Stimulated activated CD4-positive, alpha-beta T cell treated with anti-CD3 and anti-CD28 coated beads, TNF-alpha, amount 100 ng/mL, for 24 hours (primary cell): ENCODE measurements around the gene PRAC1.

Source experiments
- DNase-seq, 3 experiments: peaks; one replicate each; pipeline ENCODE4 v3.0.0-alpha.2; 2020; ENCODE audit warnings: low read depth in 3 of 3

The PRAC1 gene

GRCh38 chr17:48722201-48722907, at the start of gene PRAC1:
PRAC1 (minus strand) TSS chr17:48722518; CDS start chr17:48722392, 126 bp downstream.
- DNase-seq = no peak

GRCh38 chr17:48770954-48771353, 48.6 kb upstream of the PRAC1 start:
- no peak for DNase-seq

- DNase-seq = no peak
These were observed 46.8 kb upstream of the PRAC1 start for GRCh38 chr17:48769009-48769675.

GRCh38 chr17:48767263-48767774, 45.0 kb upstream of the PRAC1 start:
- DNase-seq = no peak

GRCh38 chr17:48761114-48761513, 38.8 kb upstream of the PRAC1 start:
- DNase-seq = no peak

GRCh38 chr17:48760411-48760810, 38.1 kb upstream of the PRAC1 start:
- no peak for DNase-seq

GRCh38 chr17:48759288-48759687, 37.0 kb upstream of the PRAC1 start:
- no peak for DNase-seq

GRCh38 chr17:48757524-48757961, 35.2 kb upstream of the PRAC1 start:
- DNase-seq = no peak

- DNase-seq = no peak
These were observed 34.5 kb upstream of the PRAC1 start for GRCh38 chr17:48756830-48757251.

- DNase-seq = no peak
These were observed 33.0 kb upstream of the PRAC1 start for GRCh38 chr17:48755356-48755755.

GRCh38 chr17:48754500-48755261, 32.4 kb upstream of the PRAC1 start:
- DNase-seq = no peak

- DNase-seq = no peak
These were observed 31.6 kb upstream of the PRAC1 start for GRCh38 chr17:48753794-48754499.

GRCh38 chr17:48752399-48753288, 30.3 kb upstream of the PRAC1 start:
- no peak for DNase-seq

- no peak for DNase-seq
These were observed 29.5 kb upstream of the PRAC1 start for GRCh38 chr17:48751733-48752398.

GRCh38 chr17:48751172-48751571, 28.9 kb upstream of the PRAC1 start:
- no peak for DNase-seq

- DNase-seq = no peak
These were observed 27.6 kb upstream of the PRAC1 start for GRCh38 chr17:48749621-48750553.

- no peak for DNase-seq
These were observed 26.6 kb upstream of the PRAC1 start for GRCh38 chr17:48748718-48749566.
